ENCODE data around the gene SLC5A10.

The SLC5A10 gene

DNA sequence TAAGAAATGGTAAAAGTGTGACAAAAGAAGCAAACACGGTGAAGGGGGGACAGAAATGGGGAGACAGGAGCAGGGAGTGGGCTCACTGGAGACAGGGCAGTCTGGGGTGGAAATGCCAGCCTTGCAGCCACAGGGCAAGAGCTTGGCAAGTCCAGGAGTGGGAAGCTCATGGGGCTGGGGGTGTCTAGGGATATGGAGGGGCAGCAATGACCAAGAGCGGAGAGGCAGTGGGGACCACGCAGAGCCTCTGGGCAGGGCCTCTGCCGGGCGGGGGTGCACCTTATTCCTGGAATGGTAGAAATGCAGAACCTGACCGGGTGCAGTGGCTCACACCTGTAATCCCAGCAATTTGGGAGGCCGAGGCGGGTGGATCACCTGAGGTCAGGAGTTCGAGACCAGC lies 12.6 kb downstream of the SLC5A10 start:
- no peak for DNase-seq (ENCODE audit: low read depth in 2 of 2)

DNA sequence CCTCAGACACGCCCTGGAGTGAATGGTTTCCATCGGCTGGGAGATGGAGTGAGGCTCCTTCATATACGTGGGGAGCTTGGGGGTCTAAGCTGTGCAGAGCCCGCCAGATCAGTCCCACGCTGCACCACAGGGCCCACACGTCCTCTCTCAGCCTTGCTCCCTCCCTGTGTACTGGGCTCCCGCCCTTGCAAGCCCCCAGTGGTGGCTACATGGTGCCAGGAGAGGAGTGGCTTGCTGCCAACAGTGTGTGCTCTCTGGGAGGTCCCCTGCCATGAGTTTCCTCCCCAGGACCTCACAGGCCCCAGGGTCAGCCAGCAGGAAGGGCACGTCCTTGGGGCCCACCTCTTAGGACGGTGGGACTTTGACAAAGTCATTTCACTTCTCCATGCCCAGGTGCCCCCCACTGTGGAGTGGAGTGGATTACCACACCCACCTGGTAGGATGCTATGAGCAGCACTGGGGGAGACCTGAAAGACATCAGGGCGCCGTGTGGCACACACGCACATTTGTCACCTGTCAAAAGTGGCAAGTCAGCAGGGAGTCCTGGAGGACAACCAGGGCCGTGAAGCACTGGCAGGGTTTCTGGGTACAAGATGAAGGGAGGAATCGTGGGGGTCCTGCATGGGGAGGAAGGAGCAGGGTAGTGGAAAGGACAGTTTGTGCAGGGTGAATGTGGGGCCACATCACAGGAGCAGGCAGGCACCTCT lies 13.7 kb downstream of the SLC5A10 start:
- DNase-seq (ENCODE audit: low read depth in 2 of 2) = no peak

DNA sequence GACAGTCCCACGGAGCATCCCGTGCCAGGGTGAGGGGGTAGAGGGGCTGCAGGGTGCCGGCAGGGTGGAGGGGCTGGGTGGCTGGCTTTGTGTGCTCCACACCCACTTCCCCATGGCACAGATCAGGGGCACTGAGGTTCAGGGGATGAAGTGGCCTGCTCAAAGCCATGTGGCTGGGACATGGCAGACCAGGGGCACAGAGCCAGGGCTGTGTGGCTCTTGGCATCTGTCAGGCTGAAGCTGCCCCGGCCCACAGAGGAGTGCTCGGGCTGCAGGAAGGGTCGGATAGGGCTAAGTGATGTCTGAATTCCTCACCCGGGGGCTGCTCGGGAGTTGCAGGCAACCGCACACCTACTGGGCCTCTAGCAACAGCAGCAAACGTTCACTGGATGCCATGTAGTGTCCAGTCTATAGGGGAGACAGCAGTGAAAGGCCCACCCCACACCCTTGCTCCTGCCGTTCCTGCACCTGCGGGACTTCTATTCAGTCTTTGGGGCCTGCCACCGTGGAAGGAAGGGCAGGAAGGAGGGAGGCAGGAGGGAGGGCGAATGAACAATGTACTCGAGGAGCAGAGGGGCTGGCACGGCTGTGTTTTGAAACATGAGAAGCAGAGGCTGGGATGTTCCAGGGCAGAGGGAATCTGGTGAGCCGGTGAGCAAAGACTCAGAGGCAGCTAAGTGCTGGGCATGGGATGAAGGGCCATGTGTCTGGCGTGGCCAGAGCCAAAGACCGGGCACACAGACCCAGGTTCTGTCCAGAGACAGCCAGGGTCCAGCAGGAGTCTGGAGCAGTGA lies 15.1 kb downstream of the SLC5A10 start:
- no peak for DNase-seq (ENCODE audit: low read depth in 2 of 2)

DNA sequence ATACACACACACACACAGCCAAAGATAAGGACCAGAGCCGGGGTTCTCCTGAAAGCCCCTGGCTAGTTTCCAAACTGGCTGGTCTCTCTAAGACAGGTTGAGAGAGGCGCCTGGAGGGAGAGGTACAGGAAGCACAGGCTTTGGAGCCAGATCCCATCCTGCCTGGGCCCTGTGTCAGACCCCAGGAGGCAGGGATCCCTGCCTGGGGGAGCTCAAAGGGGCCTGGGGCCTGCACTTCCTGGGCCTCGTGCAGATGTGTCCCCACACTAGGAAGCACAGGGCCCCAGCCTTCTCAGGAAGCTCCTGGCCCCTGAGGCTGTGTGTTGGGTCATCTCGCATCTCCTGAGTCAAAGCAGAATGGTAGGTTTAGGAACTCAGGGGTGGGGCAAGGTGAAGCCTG lies 16.0 kb downstream of the SLC5A10 start:
- DNase-seq (ENCODE audit: low read depth in 2 of 2) = no peak

DNA sequence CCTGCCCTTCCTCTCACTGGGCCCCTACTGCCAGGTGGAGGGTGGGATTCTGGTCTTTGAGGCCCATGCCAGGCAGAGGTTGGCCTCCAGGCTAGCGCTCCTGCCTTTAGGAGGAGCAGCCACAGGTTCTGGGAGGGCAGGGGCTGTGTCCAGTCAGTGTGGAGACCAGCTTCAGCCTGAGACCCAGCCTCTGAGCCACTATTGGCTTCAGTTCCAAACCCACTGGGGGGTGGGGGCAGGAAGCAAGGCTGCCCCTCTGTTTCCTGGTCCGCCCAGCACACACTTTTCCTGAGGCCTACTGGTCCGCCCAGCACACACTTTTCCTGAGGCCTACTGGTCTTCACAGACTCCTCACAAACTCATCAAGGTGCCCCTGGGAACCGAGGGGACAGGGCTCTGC lies 16.4 kb downstream of the SLC5A10 start:
- no peak for DNase-seq (ENCODE audit: low read depth in 2 of 2)

DNA sequence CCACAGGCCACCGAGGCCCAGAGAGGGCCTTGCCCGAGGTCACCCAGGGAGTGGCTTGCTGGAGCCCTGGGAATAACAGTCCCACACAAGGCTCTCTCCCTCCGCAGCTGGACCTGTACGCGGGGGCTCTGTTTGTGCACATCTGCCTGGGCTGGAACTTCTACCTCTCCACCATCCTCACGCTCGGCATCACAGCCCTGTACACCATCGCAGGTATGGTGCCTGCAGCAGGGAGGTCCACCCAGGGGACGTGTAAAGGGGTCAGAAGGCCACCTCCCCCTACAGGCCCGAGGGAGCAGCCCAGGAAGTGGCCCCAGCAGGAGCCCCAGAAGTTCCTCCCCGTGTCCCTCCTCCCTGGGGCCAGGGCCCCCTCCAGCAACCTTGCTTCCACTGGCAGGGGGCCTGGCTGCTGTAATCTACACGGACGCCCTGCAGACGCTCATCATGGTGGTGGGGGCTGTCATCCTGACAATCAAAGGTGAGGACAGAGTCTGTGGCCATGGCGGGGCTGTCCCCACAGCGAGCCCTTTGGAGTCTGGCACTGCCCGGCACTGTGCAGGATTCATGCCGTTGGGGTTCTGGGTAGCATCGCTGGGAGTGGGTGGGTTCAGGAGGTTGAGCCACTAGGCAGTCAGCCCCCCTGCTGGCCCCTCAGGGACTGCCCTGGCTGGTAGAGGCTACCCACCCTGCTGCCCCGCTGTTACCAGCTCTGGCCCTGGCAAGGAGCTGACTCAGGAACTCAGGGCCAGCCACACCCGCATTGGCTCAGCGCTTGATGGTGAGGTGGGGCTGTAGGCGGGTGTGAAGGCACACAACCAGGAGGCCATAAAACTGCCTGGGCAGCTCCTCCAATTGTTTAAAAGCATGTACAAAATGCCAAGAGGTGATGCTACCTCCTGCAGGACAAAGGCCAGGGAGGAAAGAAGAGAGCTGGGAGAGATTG lies 17.3 kb downstream of the SLC5A10 start:
- no peak for DNase-seq (ENCODE audit: low read depth in 2 of 2)

DNA sequence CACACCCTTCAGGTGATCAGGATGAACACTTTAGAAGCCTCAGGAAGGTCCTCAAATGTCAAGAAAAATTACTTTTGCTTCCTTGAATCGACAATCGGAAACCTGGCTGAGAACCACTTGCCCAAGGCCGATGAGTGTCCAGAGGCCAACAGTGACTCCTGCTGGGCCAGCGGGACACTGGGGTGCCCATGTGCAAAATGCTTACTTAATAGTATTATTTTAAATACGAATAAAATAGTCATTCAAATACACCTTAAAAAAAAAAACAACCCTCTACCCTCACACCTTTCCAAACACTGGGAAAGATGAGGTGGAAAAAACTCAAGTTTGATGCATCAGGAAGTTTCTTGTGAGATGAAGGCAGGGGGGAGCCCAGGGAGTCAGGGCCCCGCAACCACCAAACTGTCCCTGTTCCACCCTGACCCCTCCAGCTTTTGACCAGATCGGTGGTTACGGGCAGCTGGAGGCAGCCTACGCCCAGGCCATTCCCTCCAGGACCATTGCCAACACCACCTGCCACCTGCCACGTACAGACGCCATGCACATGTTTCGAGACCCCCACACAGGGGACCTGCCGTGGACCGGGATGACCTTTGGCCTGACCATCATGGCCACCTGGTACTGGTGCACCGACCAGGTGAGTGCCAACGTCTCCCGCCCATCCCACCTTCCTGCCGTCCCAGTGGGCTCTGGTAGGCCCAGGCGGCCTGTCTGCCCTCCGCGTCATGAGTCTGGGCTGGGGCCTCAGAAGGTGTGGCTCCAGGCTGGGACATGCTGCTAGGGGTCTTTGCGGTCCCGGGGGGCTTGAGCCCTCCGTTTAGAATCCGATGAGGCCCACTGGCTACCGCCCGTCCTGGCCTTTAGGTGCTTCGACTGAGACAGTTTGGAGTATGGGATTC lies 18.9 kb downstream of the SLC5A10 start:
- DNase-seq (ENCODE audit: low read depth in 2 of 2) = no peak

DNA sequence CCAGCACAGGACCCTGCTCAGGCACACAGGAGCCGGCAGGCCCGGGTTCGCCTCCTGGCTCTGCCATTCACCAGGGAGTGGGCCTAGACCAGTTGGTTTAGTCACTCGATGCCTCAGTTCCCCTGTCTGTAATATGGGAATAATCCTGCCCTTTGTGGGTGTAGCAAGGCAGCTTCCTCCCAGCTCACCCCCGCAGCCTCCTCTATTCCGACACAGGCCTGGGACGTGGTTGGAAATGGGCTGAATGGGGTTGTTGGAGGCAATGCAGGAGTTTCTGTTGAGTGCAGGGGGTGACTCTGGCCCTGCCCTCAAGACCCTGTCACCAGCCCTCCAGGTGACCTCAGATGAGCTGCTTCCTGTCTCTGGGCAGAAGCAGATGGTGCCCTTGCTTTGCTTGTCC lies 19.8 kb downstream of the SLC5A10 start:
- DNase-seq (ENCODE audit: low read depth in 2 of 2) = no peak

DNA sequence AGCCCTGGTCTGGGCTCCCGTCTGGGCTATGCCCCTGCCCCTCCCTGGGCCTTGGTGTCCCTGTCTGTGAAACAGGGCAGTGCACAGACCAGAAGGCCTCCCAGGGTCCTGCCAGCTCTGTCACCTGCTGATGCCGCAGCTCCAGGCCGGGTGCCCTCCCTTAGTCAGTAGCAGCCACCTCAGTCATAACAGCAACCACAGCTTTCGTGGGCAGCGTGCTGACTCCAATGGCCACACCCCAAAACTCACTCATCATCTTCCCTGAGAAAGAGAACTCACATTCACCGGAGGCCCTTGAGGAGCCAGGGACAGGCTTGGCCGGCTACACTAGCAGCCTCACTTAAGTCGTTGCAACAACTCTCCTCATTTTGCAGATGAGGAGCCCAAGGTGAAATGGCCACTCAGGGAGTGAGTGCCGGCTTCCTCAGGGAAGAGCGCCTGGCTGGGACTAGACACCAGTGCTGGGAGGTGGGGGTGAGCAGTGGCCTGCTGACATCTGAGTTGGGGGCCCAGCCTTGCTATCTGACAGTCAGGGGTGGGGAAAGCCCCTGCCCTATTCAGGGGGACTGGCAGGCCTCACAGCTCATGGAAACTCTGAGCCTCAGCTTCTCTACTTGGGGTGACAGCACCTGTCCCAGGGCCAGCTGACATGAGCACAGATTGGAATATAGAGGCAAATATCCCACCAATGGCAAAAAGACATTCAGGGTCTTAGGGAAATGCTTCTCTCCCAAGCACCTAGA lies 22.6 kb downstream of the SLC5A10 start:
- DNase-seq (ENCODE audit: low read depth in 2 of 2) = no peak

DNA sequence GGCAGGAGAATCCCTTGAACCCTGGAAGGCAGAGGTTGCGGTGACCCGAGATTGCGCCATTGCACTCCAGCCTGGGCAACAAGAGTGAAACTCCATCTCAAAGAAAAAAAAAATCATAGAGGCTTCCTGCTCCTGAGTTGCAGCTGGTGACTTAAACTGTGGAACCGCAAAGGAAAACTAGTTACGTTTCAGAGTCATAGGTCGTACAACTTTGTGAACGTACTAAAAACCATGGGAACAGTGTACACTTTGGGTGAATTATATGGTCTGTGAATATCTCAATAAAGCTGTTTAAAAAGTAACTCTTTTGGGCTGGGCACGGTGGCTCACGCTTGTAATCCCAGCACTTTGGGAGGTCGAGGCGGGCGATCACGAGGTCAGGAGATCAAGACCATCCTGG lies 23.6 kb downstream of the SLC5A10 start:
- DNase-seq (ENCODE audit: low read depth in 2 of 2) = no peak

DNA sequence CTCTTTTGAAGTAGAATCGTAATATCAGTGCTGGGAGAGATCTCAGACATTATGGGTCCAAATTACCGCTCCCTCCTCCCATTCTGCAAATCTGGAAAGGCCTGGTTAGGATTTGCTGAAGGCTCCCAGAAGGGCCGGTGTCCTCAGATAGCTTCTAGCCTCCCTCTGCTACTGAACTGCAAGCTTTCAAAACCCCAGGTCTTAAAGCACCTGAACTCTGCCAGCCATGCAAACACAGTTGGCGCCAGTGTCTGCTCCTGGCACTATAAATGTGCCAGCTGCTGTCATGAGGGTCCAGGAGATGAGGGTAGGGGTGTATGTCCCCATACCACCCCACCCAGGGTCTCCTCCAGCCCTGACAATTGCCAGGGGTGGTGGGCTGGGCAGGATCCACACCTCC lies 24.2 kb downstream of the SLC5A10 start:
- no peak for DNase-seq (ENCODE audit: low read depth in 2 of 2)

DNA sequence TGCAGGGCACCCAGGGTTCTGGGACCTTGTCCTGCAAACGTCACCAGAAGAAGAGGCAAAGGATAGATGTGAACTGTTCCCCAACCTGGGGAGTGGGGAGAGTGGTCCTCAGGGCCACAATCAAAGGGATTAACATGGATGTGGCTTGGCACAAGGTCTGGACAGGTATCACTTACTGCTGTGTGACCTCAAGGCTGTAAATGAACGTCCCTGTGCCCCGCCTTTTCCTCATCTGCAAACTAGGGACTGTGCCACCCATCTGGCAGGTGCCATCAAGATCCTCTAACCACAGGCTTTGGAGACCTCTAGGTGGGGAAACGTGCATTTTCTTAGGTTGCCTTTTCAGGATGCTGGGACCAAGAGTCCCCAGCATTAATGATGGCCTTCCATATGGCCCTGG lies 25.1 kb downstream of the SLC5A10 start:
- DNase-seq (ENCODE audit: low read depth in 2 of 2) = no peak

DNA sequence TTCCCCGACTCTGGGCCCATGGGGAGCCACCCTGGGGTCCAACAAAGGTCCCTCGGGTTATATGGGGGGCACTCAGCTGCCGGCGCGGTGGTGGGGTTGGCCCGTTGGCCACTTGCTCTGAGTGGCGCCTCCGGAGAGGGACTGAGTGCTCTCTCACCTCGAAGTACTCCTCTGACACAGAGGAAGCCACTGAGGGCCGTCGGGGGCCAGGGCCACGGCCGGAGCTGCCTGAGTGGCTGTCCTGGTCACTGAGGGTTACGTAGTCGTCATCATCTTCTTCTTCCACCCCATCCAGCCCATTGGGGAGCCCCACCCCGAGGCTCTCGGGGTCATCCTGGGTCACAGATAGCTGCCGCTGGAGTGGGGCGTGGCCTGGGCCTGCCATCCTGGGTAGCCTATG lies 25.7 kb downstream of the SLC5A10 start:
- DNase-seq (ENCODE audit: low read depth in 2 of 2) = no peak

DNA sequence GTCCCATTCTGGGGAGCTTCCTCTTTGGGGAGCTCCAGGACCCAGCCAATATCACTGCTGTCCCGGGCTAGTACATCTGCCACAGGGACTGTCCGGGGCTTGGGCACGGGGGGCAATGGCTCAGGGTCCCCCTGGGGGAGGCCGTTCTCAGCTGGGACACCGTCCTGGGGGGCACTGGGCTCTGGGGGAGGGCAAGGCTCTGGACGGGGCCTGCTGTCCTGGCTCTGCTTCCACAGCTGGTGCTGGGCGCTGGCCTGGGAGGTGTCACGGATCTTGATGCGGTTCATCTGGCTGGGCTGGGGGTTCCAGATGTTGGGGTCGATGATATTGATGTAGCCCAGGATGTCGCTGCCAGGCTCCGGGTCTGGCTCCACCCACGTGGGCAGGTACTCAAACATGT lies 26.1 kb downstream of the SLC5A10 start:
- no peak for DNase-seq (ENCODE audit: low read depth in 2 of 2)

DNA sequence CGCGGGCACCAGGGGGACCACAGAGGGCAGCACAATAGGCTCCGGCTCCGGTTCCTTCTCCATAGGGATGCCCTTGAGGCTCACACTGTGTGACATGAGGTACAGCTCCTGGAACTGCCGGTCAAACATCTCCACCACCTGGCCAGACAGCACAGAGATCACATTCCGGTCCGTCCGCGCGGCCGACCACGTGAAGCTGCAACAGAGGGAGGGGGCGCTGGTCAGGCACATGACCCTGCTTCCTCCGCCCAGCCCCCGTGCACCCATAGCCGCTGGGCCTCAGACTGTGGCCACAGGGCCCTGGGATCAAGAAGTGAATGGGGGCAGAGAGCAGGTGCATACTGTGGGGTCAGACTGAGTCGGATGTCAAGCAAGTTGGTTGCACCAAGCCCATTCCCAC lies 26.7 kb downstream of the SLC5A10 start:
- no peak for DNase-seq (ENCODE audit: low read depth in 2 of 2)

DNA sequence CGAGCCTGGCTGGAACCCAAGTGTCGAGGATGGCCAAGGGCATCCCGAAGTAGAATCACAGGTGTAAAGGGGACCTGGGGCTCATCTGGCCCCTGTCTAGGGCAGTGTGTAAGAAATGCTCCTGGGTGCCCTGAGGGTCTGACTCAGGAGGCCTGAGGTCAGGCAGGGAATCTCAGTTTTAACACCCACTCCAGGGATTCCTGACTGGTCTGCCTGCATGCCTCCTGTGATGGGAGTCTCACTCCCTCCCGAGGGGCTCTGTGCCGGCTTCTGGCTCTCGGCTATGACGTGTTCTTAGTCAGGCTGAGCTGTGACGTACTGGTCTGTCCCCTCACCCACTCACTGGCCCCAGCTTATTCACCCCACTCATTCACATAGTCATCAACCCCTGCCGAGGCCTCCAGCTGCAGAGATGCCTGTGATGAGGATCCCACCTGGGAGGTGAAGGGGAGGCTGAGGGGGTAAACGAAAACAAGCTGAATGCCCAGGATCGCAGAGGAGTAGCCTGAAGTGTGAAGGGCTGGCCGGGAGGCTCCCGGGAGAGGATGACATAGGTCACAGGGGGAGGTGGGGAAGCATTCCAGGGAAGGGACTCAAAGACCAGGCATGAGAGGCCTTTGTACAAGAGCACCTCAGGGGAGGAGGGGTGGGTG lies 28.8 kb downstream of the SLC5A10 start:
- no peak for DNase-seq (ENCODE audit: low read depth in 2 of 2)

DNA sequence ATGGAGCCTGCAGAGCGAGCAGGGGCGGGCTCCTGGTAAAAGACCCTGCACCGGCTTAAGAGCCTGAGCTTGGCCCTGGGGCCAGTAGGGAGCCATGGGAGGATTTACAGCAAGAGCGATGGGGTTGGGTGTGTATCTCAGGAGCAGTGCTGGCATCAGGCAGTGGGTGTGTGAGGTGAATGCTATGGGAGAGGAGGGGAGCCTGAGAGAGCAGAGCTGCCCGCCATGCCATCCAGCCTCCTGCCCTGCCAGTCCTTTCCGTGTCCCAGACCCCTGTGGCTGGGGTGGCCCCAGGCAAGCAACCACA lies 29.3 kb downstream of the SLC5A10 start:
- no peak for DNase-seq (ENCODE audit: low read depth in 2 of 2)

DNA sequence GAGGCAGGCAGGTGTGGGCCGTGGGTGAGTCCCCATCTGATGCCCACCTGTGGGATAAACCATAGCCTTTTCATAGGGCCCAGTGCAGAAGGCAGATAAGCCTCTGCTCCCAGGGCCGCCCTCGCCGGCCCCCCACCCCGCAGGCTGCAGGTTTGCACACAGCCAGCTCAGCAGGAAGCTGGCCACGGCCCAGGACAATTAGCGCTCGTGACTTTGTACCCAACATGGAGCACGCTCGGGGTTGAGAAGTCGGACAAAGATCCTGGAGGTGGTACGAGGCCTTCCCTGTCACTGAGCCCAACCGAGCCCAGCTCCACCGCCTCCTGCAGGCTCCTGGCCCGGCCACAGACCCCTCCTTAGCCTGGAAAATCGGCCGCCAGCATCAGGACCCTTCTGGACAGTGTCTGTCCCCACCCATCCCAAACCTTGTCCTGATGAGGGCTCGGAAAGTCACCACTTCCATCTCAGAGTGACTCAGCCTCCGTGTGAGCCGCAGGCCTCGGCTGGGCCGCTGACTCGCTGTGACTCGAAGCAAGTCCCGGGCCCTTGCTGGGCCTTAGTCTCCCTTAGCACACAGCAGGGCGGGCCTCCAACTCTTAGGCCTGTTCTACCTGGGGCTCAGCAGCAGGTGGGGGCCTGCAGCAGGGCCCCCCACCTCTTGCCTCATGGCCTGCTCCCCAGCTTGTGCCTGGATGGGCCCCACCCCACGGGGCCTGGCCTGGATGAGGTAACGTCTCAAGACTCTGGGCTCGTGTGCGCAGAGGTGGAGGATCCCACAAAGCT lies 29.9 kb downstream of the SLC5A10 start:
- no peak for DNase-seq (ENCODE audit: low read depth in 2 of 2)

DNA sequence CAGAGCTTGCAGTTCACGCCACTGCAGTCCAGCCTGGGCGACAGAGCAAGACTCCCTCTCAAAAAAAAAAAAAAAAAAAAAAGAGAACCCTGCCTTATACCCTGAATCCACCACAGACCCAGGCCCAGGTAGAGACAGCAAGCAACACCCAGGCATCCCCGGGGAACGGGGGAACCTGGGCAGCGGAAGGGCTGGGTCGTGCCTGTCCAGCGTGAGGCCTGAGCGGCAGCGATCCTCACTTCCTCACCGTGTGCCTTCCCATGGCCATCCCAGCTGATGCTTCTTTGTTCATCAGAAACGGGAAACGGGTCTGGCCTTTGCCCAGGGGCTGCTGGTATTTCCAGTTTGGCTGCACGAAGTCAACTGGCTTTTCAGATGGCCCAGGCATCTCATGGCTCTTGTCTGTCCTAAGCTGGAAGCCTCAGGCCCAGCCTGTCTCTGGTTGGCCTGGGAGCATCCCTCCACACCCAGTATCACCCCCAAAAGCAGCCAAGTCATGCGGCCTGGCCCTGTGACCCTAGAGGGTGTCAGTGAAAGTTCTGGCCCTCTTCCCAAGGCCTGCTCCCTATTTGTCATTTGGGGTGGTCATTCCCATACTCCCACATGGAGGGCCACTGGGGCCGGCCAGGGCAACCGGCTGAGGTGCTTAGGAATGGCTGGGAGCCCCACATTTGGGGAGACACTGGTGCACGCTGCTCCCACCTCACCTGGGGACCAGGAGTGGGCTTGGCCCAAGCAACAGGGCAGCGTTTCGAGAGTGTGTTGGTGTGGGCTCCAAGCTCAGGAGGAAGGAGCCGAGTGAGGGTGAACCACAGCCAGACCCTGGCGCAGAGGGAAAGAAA lies 32.5 kb downstream of the SLC5A10 start:
- no peak for DNase-seq (ENCODE audit: low read depth in 2 of 2)
